Dendritic cell treated with granulocyte-macrophage colony-stimulating factor and Interleukin-4, amounts not matched to agents 40 ng/mL and 50 ng/mL, for 4 days (primary cell): ENCODE results near the gene BTRC.
"Not testable (repeated sequence)": the region's sequence is repeated elsewhere in the genome, so short reads cannot be mapped to it uniquely, and the experiment has no call there.

Experiments used
- H3K27ac Mint-ChIP-seq: one replicate; pipeline ENCODE4 v1.8.0; 2022; ENCODE audit warnings: mild to moderate bottlenecking, mixed read lengths
- H3K27me3 Mint-ChIP-seq: one replicate; pipeline ENCODE4 v1.8.0; 2022; ENCODE audit warnings: mild to moderate bottlenecking, mixed read lengths
- H3K36me3 Mint-ChIP-seq: one replicate; pipeline ENCODE4 v1.8.0; 2022; ENCODE audit warnings: low read depth, mixed read lengths
- H3K4me1 Mint-ChIP-seq: one replicate; pipeline ENCODE4 v1.8.0; 2022; ENCODE audit warnings: low read depth, mixed read lengths
- H3K4me3 Mint-ChIP-seq: one replicate; pipeline ENCODE4 v1.8.0; 2022; ENCODE audit warnings: mild to moderate bottlenecking, moderate library complexity, mixed read lengths
- H3K9me3 Mint-ChIP-seq: one replicate; pipeline ENCODE4 v1.8.0; 2022; ENCODE audit warnings: mixed read lengths
- intact Hi-C: fragments of 100-400 bp; cut with micrococcal nuclease; formaldehyde crosslinking; loops from one replicate; pipeline ENCODE4 v1.15.0; 2022

The BTRC gene

DNA sequence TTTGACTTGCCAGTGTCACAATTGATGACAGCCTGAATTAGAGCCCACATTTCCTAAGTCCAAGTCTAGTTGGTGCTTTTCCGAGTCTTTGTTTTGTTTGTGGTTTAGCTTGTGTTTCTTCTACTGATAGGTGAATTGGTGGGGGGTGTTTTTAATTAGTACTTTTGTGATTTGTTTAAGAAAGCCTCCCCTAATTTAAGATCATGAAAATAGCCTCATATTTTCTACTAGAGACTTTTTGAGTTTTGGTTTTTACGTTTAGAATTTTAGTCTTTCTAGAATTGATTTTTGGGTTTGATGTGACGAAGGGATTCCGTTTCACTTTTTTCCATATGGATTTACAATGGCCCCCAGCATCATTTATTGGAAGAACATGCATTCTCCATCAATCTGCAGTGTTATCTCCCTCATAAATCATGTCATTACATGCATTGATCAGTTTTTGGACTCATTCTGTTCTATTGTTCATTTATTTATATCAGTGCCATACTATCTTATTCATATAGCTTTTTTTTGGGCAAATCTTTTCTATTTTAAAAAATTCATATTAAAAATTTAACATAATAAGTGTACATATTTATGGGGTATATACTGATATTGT lies 32.8 kb downstream of the BTRC start:
- no peak overlapping the region for H3K27ac Mint-ChIP-seq
- H3K4me1 Mint-ChIP-seq: no peaks in the 10 kb centered on the region
- H3K9me3 Mint-ChIP-seq: no peaks in the 10 kb centered on the region
- no peak overlapping the region for H3K4me3 Mint-ChIP-seq
- intact Hi-C loops: no loop called here
- no peaks in the 10 kb centered on the region for H3K27me3 Mint-ChIP-seq
- no peaks in the 10 kb centered on the region for H3K36me3 Mint-ChIP-seq

- no peaks in the 10 kb centered on the region for H3K36me3 Mint-ChIP-seq
- H3K4me1 Mint-ChIP-seq: no peaks in the 10 kb centered on the region
- H3K9me3 Mint-ChIP-seq: no peaks in the 10 kb centered on the region
- H3K27me3 Mint-ChIP-seq: no peaks in the 10 kb centered on the region
- intact Hi-C loops: no loop called here
- H3K27ac Mint-ChIP-seq: no peak overlapping the region
- no peak overlapping the region for H3K4me3 Mint-ChIP-seq
Observed at GRCh38 chr10:101388676-101389276, 34.8 kb downstream of the BTRC start.

GRCh38 chr10:101389532-101389931 lies 35.6 kb downstream of the BTRC start:
- H3K4me1 Mint-ChIP-seq, H3K27ac Mint-ChIP-seq, intact Hi-C loops, H3K9me3 Mint-ChIP-seq, H3K4me3 Mint-ChIP-seq, H3K27me3 Mint-ChIP-seq, H3K36me3 Mint-ChIP-seq: not testable (repeated sequence)

- H3K36me3 Mint-ChIP-seq: no peaks in the 10 kb centered on the region
- intact Hi-C loops: no loop called here
- no peaks in the 10 kb centered on the region for H3K27me3 Mint-ChIP-seq
- no peak overlapping the region for H3K4me3 Mint-ChIP-seq
- H3K27ac Mint-ChIP-seq: no peak overlapping the region
- H3K4me1 Mint-ChIP-seq: peaks cover 4% of the 10 kb centered on the region
- no peaks in the 10 kb centered on the region for H3K9me3 Mint-ChIP-seq
Observed at GRCh38 chr10:101389986-101390531, 36.1 kb downstream of the BTRC start.

DNA sequence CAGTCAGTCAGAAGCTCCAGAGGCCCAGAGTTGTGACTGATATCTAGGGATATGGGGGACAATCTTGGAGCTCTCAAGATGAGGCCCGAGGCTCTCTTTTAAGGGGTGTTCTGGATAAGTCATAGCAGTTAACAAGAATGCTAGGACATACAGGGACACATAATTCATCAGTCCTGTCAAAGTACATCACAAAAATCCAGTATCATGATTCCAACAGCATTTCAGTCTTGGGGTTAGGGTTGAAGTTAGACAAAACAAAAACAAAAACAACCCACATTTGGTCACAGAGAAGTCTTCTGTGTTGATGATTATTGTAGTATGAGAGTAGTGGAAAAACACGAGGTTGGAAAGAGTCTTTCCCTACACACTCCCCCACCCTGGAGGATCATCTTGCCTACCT lies 39.4 kb downstream of the BTRC start:
- Mint-ChIP-seq H3K27me3 (no peaks in the 10 kb centered on the region), H3K27ac (no peak overlapping the region), H3K36me3 (no peaks in the 10 kb centered on the region), H3K4me3 (no peak overlapping the region), H3K9me3 (no peaks in the 10 kb centered on the region), H3K4me1 (peaks cover 7% of the 10 kb centered on the region)
- intact Hi-C loops: no loop called here

DNA sequence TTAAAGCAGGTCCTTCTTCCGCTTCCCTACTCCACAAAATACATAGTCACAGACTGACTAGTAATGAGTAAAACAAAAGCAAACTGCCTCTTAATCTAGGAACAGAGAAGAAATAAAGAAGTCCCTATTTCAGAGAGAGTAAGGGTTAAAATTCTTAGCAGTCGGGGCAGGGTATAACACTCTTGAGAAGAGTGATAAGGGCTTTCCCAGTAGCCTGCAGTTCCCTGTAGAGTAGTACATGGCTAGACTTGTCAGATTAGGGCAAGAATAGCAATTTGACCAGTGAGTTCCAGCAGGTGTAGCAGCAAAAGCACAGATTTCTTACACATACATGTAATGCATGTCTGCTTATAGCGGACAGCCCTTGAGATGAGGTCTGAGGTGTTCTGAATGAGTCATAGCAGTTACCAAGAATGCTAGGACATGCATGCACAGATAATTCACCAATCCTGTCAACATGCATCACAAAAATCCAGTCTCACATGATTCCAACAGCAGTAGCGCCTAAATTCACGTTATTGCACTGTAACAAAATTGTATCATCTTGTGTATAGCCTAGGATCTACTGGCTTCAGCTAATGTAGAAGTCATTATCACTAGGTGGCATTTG lies 40.7 kb downstream of the BTRC start:
- Mint-ChIP-seq H3K27ac (no peak overlapping the region), H3K27me3 (no peaks in the 10 kb centered on the region), H3K4me3 (no peak overlapping the region), H3K9me3 (no peaks in the 10 kb centered on the region), H3K36me3 (no peaks in the 10 kb centered on the region), H3K4me1 (peaks cover 7% of the 10 kb centered on the region)
- intact Hi-C loops: no loop called here

DNA sequence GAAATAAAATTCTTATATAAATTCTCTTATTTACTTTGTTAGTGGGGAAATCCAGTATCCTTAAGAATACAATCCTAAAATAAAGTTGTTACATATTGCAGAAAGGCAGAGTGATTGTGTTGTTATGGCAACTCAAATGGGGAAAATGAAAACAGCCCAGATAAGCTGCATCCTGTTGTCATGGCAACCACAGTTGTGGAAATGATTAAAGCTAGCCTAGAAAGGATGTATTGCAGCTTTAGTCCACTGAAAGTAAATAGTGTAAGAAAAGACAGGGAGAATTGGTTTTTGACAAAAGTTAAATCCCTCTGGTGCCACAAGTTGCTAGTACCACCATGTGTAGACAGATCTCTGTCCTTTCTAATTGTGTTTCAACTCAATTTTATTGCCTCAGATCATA lies 43.2 kb downstream of the BTRC start:
- Mint-ChIP-seq H3K4me3 (no peak overlapping the region), H3K27ac (no peak overlapping the region), H3K4me1 (peaks cover 7% of the 10 kb centered on the region), H3K9me3 (no peaks in the 10 kb centered on the region), H3K36me3 (no peaks in the 10 kb centered on the region), H3K27me3 (no peaks in the 10 kb centered on the region)
- intact Hi-C loops: no loop called here

- Mint-ChIP-seq H3K27me3 (no peaks in the 10 kb centered on the region), H3K4me1 (no peaks in the 10 kb centered on the region), H3K9me3 (no peaks in the 10 kb centered on the region), H3K4me3 (no peak overlapping the region), H3K27ac (no peak overlapping the region), H3K36me3 (no peaks in the 10 kb centered on the region)
- intact Hi-C loops: no loop called here
Observed at GRCh38 chr10:101400585-101400984, 46.6 kb downstream of the BTRC start.

DNA sequence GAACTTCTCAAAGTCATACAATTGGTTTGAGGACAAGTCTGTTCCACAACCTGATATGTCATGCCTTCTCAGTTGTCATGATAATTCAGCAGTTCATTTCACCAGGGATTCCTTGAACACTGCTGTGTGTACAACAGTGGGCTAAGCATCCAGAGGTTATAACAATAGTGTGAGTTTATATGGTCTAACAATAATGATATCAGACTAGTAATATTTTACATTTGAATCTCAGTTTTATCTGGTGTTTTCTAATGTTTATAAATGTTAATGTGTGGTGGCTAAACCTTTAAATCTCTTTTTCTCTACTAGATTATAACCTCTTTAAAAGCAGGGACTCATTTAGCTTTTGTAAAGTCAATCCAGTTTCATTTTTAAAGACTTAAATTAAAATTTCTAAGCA lies 48.7 kb downstream of the BTRC start:
- H3K36me3 Mint-ChIP-seq: no peaks in the 10 kb centered on the region
- no peaks in the 10 kb centered on the region for H3K9me3 Mint-ChIP-seq
- H3K4me3 Mint-ChIP-seq: no peak overlapping the region
- intact Hi-C loops: no loop called here
- no peak overlapping the region for H3K27ac Mint-ChIP-seq
- no peaks in the 10 kb centered on the region for H3K27me3 Mint-ChIP-seq
- no peaks in the 10 kb centered on the region for H3K4me1 Mint-ChIP-seq

GRCh38 chr10:101403161-101403560 lies 49.2 kb downstream of the BTRC start:
- Mint-ChIP-seq H3K4me1 (no peaks in the 10 kb centered on the region), H3K27me3 (no peaks in the 10 kb centered on the region), H3K4me3 (no peak overlapping the region), H3K9me3 (no peaks in the 10 kb centered on the region), H3K27ac (no peak overlapping the region), H3K36me3 (no peaks in the 10 kb centered on the region)
- intact Hi-C loops: no loop called here

- Mint-ChIP-seq H3K4me1 (no peaks in the 10 kb centered on the region), H3K9me3 (no peaks in the 10 kb centered on the region), H3K27me3 (no peaks in the 10 kb centered on the region), H3K27ac (no peak overlapping the region), H3K4me3 (no peak overlapping the region), H3K36me3 (peaks cover 10% of the 10 kb centered on the region)
- intact Hi-C loops: no loop called here
Observed at GRCh38 chr10:101405001-101405400, 51.0 kb downstream of the BTRC start.

- peaks cover 10% of the 10 kb centered on the region for H3K36me3 Mint-ChIP-seq
- H3K27ac Mint-ChIP-seq: no peak overlapping the region
- H3K27me3 Mint-ChIP-seq: no peaks in the 10 kb centered on the region
- no peaks in the 10 kb centered on the region for H3K4me1 Mint-ChIP-seq
- intact Hi-C loops: no loop called here
- H3K9me3 Mint-ChIP-seq: peaks cover 10% of the 10 kb centered on the region
- no peak overlapping the region for H3K4me3 Mint-ChIP-seq
Observed at GRCh38 chr10:101411598-101411997, 57.6 kb downstream of the BTRC start.

DNA sequence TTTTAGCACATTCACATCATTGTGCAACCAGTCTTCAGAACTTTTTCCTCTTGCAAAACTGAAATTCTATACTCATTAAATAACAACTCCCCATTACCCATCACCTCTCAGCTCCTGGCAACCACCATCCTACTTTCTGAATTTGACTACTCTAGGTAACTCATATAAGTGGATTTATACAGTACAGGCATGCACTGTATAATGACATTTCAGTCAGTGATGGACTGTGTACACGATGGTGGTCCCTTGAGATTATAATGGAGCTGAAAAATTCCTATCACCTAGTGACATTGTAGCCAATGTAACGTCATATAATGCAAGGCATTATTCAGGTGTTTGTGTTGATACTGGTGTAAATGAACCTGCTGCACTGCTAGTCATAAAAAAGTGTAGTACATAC lies 60.1 kb downstream of the BTRC start:
- peaks cover 1% of the 10 kb centered on the region for H3K36me3 Mint-ChIP-seq
- peaks cover 10% of the 10 kb centered on the region for H3K9me3 Mint-ChIP-seq
- intact Hi-C loops: no loop called here

DNA sequence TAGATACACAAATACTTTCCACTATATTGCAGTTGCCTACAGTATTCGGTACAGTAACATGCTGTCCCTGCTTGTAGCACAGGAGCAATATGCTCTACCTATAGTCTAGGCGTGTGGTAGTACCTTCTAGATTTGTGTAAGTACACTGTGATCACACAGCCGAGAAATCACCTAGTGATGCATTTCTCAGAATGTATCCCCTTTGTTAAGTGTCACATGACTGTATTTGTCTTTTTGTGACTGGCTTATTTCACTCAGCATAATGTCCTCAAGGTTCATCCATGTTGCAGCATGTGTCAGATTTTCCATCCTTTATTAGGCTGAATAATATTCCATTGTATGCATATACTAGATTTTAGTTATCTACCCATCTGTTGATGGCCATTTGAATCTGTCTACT lies 61.9 kb downstream of the BTRC start:
- H3K4me1 Mint-ChIP-seq: no peaks in the 10 kb centered on the region
- intact Hi-C loops: no loop called here
- H3K27ac Mint-ChIP-seq: no peak overlapping the region

More for the DNA sequence above, 60.1 kb downstream of the BTRC start:
- Mint-ChIP-seq H3K27ac (no peak overlapping the region), H3K27me3 (no peaks in the 10 kb centered on the region), H3K4me3 (no peak overlapping the region), H3K4me1 (no peaks in the 10 kb centered on the region)

More for the DNA sequence above, 61.9 kb downstream of the BTRC start:
- no peaks in the 10 kb centered on the region for H3K27me3 Mint-ChIP-seq
- H3K36me3 Mint-ChIP-seq: no peaks in the 10 kb centered on the region
- H3K4me3 Mint-ChIP-seq: no peak overlapping the region
- peaks cover 10% of the 10 kb centered on the region for H3K9me3 Mint-ChIP-seq
